HG02610 (cell line): Measurements from ENCODE around the gene PITPNC1.
"Not testable (repeated sequence)": the region's sequence is repeated elsewhere in the genome, so short reads cannot be mapped to it uniquely, and the experiment has no call there.

Experiments used
- ATAC-seq: cut with Tn5 transposase; IDR thresholded peaks from one replicate; pipeline ENCODE4 v1.9.1; 2021; ENCODE audit warnings: mild to moderate bottlenecking, moderate library complexity; ENCODE audit not compliant: unreplicated experiment

PITPNC1 gene

DNA sequence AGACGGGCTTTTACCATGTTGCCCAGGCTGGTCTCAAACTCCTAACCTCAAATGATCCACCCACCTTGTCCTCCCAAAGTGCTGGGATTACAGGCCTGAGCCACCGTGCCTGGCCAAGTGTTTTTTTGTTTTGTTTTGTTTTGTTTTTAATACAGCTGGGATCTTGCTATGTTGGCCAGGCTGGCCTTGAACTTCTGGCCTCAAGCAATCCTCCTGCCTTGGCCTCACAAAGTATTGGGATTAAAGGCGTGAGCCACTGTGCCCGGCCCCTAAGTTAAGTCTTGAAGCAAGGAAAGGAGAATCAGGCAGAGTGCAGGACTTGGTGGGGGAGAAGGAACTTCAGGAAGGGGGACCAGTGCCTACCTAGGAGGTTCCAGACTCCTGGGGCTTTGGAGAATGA lies 288.9 kb downstream of the PITPNC1 start:
- no peak for ATAC-seq

GRCh38 chr17:67666710-67667109 lies 289.6 kb downstream of the PITPNC1 start:
- ATAC-seq, result no peak

DNA sequence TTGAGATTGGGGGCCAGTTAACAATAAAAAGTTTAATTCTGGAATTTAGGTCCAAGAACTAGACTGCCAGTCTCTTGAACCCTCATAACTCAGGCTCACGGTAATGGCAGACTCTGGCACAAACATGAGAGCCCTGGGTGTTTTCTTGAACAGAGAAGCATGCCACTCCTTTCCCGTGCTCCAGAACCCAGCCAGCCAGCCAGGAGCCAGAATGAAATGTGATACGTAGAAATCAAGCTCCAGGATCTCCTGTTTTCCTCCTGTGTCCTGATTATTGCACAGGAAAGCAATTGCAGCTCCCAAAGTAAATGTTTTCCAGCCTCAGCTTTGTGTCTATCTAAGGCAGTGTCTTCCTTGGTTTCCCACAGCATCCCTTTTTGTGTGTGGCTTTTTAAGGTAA lies 294.4 kb downstream of the PITPNC1 start:
- ATAC-seq, result no peak

DNA sequence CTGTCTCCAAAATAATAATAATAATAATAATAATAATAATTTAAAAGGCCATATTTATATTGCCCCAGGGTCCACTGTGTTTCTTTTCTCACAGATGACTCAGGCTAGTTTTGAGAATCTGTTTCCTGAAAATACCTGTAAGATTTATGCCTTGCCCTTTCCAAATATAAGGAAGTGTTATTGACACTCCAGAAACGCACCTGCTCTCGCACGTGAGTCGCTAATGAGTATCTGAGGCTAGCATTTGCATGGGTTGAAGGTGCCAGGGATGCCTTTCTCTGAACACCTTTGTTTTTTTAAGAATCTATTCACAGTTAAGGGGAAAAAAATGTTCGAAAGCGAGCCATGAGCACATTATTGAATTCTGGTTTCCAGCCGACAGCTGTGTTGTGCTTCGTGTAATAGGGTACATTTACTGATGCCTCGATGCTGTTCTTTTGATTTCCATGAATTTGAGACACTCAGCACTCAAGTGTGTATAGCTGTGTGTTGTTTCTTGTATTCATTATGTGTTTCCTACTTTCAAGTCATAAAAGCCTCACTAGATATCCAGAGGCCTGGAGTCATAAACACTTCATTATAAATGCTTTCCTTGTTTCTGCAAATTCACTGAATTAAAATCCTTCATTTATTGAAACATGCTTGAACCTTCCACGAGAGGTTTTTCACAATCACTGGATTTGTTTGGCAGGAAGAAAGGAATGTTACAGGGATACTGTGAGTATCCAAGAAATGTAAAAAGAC lies 295.7 kb downstream of the PITPNC1 start:
- ATAC-seq, result no peak

DNA sequence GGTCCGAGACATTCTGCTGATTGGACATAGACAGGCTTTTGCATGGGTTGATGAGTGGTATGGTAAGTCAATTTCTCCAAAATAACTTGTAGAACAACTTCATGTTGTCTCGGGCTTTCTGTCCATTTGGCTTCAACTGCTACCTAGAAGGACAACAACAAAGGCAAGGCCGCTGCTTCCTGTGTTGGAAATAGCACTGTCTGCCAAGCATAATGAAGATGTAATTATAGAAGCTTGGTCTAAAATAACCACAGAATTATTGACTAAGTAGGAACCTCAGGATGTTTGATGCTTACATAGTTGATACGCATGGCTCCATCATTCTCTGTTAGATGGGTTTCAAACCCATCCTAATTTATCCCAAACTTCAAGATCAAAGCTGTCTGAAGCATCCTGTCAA lies 298.4 kb downstream of the PITPNC1 start:
- ATAC-seq, result no peak

DNA sequence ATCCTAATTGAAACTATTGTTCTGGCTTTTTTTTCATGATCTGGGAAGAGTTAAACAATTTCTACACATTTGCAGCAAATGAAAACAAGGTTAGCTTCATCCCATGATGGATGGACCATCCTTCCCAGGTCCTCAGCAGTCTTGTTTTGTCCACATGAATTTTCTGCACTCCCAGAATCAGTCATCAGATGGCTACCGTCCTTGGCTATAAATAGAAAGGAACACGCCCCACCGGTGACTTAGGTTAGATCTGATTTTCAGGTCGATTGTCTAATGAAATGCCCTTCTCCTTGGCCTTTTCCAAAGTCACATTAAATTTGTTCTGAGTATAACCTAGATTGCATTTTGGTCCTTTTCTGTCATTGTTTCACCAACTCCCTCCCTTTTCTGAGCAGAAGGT lies 299.2 kb downstream of the PITPNC1 start:
- ATAC-seq, result no peak

GRCh38 chr17:67678414-67678813 lies 301.3 kb downstream of the PITPNC1 start:
- no peak for ATAC-seq

- no peak for ATAC-seq
These were observed 302.1 kb downstream of the PITPNC1 start for GRCh38 chr17:67679225-67679624.

DNA sequence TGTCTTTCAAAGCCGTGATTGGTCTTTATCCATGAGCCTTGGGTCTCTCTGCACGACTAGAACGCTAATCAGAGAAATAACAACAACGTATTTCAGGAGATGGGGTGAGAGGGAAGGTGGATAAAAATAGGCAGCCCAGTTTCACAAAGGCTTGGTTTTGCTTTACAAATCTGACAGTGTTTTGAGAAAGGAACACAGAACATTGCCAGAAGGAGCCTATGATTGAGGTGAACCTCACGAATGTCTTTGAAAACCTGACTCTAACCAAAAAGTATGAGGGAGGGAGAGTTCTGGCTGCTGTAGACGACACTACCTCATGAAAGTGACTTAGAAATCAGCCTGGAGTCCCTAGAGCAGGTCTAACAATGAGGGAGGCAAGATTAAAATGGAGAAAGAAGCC lies 302.6 kb downstream of the PITPNC1 start:
- ATAC-seq, result no peak

DNA sequence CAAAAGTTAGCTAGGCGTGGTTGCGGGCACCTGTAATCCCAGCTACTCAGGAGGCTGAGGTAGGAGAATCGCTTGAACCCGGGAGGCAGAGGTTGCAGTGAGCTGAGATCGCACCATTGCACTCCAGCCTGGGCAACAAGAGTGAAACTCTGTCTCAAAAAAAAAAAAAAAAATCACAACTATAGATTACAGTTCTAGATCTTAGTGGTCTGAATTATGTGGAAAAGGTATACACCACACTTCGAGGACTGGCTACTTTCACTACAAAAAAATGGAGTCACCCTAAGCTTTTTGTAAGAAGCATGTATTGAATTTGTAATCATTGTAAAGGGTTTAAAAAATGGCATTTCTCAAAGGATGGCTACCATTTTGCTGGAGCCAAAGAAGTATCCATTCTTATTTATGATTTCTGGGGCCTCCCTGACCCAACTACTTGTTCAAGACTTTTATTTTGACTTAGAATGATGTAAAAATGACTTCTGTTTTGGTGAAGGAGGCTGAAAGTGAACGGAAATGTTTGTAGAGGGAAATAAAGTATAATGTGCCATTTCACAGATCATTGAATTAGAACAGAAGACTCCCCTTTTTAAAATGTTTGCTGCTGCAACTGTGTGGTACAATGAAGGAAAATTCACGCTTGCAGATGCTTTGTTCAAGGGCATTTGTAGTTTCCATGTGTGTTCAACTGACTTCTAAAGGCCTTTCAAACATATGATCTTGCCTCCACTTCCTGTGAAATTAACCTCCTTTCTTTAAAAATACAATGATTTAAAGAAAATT lies 303.6 kb downstream of the PITPNC1 start:
- ATAC-seq, result no peak

DNA sequence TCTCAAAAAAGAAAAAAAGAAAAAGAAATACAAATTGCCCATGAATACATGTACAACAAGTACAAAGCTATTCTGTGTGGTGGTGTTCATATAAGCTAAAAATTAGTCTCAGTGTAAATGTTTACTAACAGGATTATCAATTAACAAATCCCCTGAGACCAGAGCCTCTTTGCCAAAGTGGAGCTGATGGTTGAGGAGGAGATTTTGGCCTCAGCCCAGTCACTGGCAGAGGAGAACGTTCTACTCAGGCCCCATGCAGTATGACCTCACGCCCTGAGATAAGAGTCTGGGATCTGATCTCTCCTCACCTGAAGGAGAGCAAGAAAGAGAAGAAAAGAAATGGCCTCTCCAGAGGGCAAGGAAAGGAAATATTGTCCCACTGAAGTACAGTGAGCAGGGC lies 305.1 kb downstream of the PITPNC1 start:
- ATAC-seq, result no peak

GRCh38 chr17:67685351-67685750 lies 308.3 kb downstream of the PITPNC1 start:
- ATAC-seq, result no peak

DNA sequence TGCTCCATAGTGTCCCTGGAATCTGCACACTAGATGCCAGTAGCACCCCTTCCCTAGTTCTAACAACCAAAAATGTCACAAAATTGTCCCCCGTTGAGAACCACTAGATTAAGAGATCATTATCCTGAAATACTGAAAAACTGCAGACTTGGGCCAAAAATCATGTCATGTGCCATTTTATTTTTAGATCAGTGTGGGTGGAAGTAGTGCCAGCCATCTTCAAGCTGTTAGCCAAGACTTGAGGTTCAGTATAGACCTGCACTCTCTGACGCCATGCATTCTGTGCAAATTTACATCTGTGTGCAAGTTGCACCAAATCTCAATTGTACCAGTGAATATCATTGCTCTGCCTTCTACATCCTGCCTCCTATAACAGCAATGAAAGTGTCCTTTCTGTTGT lies 309.2 kb downstream of the PITPNC1 start:
- no peak for ATAC-seq

DNA sequence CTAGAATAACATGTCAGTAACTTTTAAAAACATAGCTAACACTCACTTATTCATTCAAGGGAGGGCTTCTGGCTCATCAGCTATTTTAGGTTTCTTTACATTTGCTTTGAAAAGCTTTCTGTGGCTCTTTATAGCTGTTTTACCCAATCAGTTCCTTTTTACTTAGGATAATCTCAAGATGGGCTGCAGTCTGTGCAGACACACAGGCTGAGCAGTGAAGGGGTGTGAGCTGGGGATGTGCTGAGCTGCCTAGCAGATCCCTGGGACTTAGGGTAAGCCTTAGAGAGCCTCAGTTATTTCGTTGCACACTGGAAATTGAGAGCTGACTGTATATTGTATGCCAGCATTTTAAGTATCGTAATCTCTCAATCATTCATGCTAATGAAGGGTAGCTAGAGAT lies 310.4 kb downstream of the PITPNC1 start:
- no peak for ATAC-seq

- no peak for ATAC-seq
These were observed 312.6 kb downstream of the PITPNC1 start for GRCh38 chr17:67689534-67690177.

GRCh38 chr17:67693811-67694210 lies 316.7 kb downstream of the PITPNC1 start:
- ATAC-seq, result no peak

DNA sequence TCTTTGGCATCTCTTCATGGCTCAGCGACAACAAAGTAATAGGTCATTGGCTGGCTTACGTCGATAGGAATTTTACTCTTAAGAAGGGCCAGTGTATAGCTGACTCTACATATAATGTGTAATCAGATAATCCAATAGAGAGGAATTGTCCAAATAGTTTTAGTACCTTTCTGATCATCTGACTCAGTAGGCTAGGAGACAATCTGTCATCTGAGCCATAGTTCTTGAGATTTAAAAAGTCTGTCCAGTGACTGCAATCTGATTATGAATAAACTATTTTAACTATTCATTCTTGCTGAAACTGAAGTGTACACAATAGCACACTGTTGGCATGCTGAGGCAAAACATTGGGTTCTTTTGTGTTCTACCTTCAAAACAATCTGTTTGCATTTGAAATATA lies 319.3 kb downstream of the PITPNC1 start:
- ATAC-seq, result no peak

DNA sequence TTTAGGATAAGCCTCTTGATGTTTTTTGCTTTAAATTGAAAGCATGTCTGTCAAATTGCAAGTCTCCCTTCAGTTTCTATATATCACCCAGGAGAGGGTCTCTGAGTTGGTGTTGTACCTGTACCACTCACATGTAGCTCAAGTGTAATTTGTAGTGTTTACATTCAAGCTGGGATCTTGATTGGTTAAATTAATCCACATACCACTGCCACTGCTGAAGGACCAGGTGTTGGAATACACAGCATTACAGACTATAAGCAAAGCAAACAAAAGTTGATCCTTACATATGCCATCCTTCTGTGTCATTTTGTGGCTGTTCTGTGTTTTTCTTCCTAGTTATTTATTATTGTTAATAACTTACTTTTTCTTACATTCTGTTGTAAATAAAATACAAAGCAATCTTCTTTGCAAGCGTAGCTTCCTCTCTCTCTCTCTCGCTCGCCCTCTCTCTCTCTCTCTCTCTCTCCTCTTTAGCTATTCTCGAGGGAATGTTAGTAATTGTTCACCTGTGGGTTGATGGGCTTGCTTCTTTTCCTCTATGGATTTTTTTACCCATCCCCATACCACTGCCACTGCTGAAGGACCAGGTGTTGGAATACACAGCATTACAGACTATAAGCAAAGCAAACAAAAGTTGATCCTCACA lies 319.9 kb downstream of the PITPNC1 start:
- ATAC-seq, result no peak

DNA sequence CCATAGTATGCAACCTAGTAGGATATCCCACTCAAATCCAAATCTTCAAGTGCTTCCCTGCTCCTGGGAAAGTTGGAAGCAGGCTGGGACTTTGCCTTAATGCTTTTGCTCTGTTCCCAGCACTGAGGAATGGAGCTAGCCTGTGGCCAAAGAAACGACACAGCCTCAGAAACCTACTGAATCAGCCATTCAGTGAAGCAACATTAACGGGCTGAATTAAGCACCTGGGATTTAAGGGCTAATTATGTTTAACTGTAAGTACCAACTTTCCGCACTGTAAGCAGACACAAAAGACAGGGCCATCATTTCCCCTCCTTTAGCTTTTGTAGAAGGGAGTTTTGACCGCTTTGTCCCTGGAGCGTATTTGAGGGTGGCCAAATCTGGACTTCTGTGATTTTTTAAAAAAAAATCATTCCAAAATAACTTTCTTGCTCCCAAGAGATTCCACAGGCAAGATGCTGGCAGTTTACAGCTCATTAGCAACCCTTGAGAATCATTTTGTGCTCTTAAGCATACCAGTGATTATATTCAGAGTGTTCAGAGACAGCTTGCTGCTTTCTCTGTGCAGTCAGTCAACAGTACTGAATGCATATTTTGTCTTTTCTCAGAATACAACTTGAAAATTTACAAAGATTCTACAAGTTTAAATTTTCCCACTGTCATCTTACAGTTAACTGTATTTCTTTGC lies 323.1 kb downstream of the PITPNC1 start:
- ATAC-seq, result no peak

DNA sequence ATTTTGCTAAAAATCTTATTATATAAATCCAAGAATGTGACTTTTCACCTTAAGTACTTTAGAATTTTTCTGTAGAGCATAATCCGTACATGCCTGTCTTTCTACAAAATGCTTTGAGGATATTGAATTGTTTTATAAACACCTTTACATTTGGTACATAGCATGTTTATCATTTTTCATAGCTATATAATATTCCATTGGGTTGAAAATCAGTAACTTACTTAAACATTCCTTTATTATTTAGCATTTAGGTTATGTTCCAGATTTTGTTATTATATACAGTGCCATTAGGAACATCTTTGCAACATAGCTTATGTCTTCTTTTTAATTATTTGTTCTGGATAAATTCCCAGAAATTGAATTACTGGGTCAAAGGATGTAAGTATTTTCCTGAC lies 323.6 kb downstream of the PITPNC1 start:
- no peak for ATAC-seq

DNA sequence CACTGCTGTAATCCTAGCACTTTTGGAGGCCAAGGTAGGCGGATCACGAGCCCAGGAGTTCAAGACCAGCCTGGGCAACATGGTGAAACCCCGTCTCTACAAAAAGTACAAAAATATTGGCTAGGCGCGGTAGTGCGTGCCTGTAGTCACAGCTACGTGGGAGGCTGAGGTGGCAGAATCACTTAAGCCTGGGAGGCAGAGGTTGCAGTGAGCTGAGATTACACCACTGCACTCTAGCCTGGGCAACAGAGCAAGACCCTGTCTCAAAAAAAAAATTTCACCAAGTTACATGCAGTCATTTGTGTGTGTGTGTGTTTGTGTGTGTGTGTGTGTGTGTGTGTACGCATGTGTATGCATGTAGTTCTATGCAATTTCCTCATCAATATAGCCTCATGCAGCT lies 325.8 kb downstream of the PITPNC1 start:
- ATAC-seq, result not testable (repeated sequence)
